H1 (cell line): ENCODE data around the gene HLA-DRB1. TPM values are rescaled to one million over a fixed set of nuclear protein-coding genes. Genes with fewer than 3 reads are reported as not detected.

Experiments used
- CTCF ChIA-PET: fragments of 300-600 bp; sonication (Branson Sonifier 250); formaldehyde crosslinking; loops from one replicate; lab custom pipeline; 2021; ENCODE audit not compliant: partially characterized antibody; lab: Charles Lee
- POLR2A ChIA-PET: fragments of 300-600 bp; sonication (Branson Sonifier 250); formaldehyde crosslinking; loops from one replicate; lab custom pipeline; 2021; ENCODE audit warnings: inconsistent platforms; ENCODE audit not compliant: partially characterized antibody; lab: Charles Lee
- DNase-seq, 2 experiments: peaks; one replicate each; pipeline versions ENCODE4 v3.0.0 to v3.0.0-alpha.2; 2010 to 2022; ENCODE audit warnings: low spot score in 2 of 2, low read depth in 1 of 2, mixed read lengths in 1 of 2
- FAIRE-seq: peaks from 2 replicates; lab custom pipeline; 2011; peaks lifted over from hg19 to GRCh38; lab: Jason Lieb, UNC
- H2AFZ ChIP-seq: 2 replicates; pipeline ENCODE4 v1.8.1; 2012; ENCODE audit warnings: low read length, inconsistent platforms
- H2AK5ac ChIP-seq: 2 replicates; pipeline ENCODE4 v1.6.1; 2013; ENCODE audit warnings: low read depth, low read length
- H2BK120ac ChIP-seq: replicated peaks from 2 replicates; pipeline ENCODE3; 2013; ENCODE audit warnings: low read depth, low read length, inconsistent platforms
- H2BK12ac ChIP-seq: 2 replicates; pipeline ENCODE4 v1.6.1; 2013; ENCODE audit warnings: low read depth, low read length
- H2BK15ac ChIP-seq: 2 replicates; pipeline ENCODE4 v1.6.1; 2013; ENCODE audit warnings: low read length
- H2BK20ac ChIP-seq: 2 replicates; pipeline ENCODE4 v1.6.1; 2013; ENCODE audit warnings: low read length
- H2BK5ac ChIP-seq: 2 replicates; pipeline ENCODE4 v1.6.1; 2013; ENCODE audit warnings: low read depth, low read length
- H3K14ac ChIP-seq: 2 replicates; pipeline ENCODE4 v1.6.1; 2013; ENCODE audit warnings: inconsistent platforms; ENCODE audit not compliant: insufficient read length
- H3K18ac ChIP-seq: 2 replicates; pipeline ENCODE4 v1.6.1; 2013; ENCODE audit warnings: low read length; ENCODE audit errors: extremely low read depth
- H3K23ac ChIP-seq: 2 replicates; pipeline ENCODE4 v1.6.1; 2013; ENCODE audit warnings: inconsistent platforms; ENCODE audit not compliant: insufficient read length
- H3K23me2 ChIP-seq: 2 replicates; pipeline ENCODE4 v1.6.1; 2013; ENCODE audit warnings: low read depth, low read length
- H3K27ac ChIP-seq: 2 replicates; pipeline ENCODE4 v1.6.1; 2011; ENCODE audit warnings: low read depth, low read length, inconsistent platforms
- H3K27me3 ChIP-seq, 4 experiments: replicated peaks in 1 of 4; 1 replicate in 1 of 4; 2 replicates in 3 of 4; pipeline versions ENCODE4 v1.6.1 to v1.8.1; 2011 to 2013; ENCODE audit warnings: low read length in 3 of 4, mild to moderate bottlenecking in 3 of 4, inconsistent platforms in 2 of 4, mixed read lengths in 2 of 4, moderate library complexity in 1 of 4; ENCODE audit not compliant: control insufficient read depth in 3 of 4, insufficient read depth in 3 of 4; ENCODE audit errors: extremely low read depth in 1 of 4
- H3K36me3 ChIP-seq, 4 experiments: 2 replicates each; pipeline versions ENCODE4 v1.6.1 to v1.8.1; 2011 to 2013; ENCODE audit warnings: mild to moderate bottlenecking in 4 of 4, low read length in 3 of 4, moderate library complexity in 2 of 4, control low read depth in 1 of 4, inconsistent platforms in 1 of 4; ENCODE audit not compliant: insufficient read depth in 4 of 4, control insufficient read depth in 2 of 4
- H3K4ac ChIP-seq: replicated peaks from 2 replicates; pipeline ENCODE3; 2013; ENCODE audit warnings: low read length, low read depth, mixed read lengths, inconsistent platforms; ENCODE audit not compliant: insufficient read length
- H3K4me1 ChIP-seq, 4 experiments: replicated peaks in 1 of 4; 1 replicate in 1 of 4; 2 replicates in 3 of 4; pipeline versions ENCODE4 v1.6.1 to v1.8.1; 2011 to 2013; ENCODE audit warnings: low read length in 3 of 4, inconsistent platforms in 2 of 4, mixed read lengths in 1 of 4; ENCODE audit not compliant: insufficient read depth in 4 of 4, control insufficient read depth in 3 of 4
- H3K4me2 ChIP-seq, 2 experiments: 2 replicates each; pipeline versions ENCODE4 v1.6.1 to v1.8.1; 2011 to 2013; ENCODE audit warnings: low read depth in 2 of 2, low read length in 2 of 2, control low read depth in 1 of 2, inconsistent platforms in 1 of 2, mild to moderate bottlenecking in 1 of 2; ENCODE audit not compliant: insufficient read depth in 1 of 2
- H3K4me3 ChIP-seq, 4 experiments: fragments of 200-600, 300-600 bp in 1 of 4; sonication (generic), shearing (Covaris generic), sonication (Bioruptor Twin) in 1 of 4; 2 replicates each; pipeline versions ENCODE4 v1.5.1 to v1.8.1; 2011 to 2016; ENCODE audit warnings: low read length in 4 of 4, low read depth in 3 of 4, control low read depth in 2 of 4, inconsistent platforms in 2 of 4, mild to moderate bottlenecking in 2 of 4, mixed read lengths in 1 of 4, moderate library complexity in 1 of 4; ENCODE audit not compliant: insufficient read depth in 2 of 4; ENCODE audit errors: extremely low read depth in 1 of 4
- H3K56ac ChIP-seq: replicated peaks from 2 replicates; pipeline ENCODE3; 2013; ENCODE audit warnings: low read depth, mild to moderate bottlenecking, mixed read lengths, low read length, inconsistent platforms; ENCODE audit not compliant: insufficient read length
- H3K79me1 ChIP-seq: 2 replicates; pipeline ENCODE4 v1.6.1; 2013; ENCODE audit warnings: low read depth, low read length, control low read depth
- H3K79me2 ChIP-seq, 2 experiments: 2 replicates each; pipeline versions ENCODE4 v1.6.1 to v1.8.1; 2012 to 2013; ENCODE audit warnings: low read length in 2 of 2, mild to moderate bottlenecking in 2 of 2, inconsistent platforms in 1 of 2; ENCODE audit not compliant: insufficient read depth in 2 of 2, control insufficient read depth in 1 of 2
- H3K9ac ChIP-seq, 4 experiments: replicated peaks in 1 of 4; 1 replicate in 1 of 4; 2 replicates in 3 of 4; pipeline versions ENCODE4 v1.6.1 to v1.8.1; 2011 to 2013; ENCODE audit warnings: low read depth in 3 of 4, low read length in 3 of 4, control low read depth in 2 of 4, mild to moderate bottlenecking in 2 of 4, moderate library complexity in 2 of 4, inconsistent platforms in 1 of 4; ENCODE audit errors: extremely low read depth in 1 of 4
- H3K9me3 ChIP-seq, 2 experiments: 2 replicates each; pipeline versions ENCODE4 v1.6.1 to v1.8.1; 2012 to 2013; ENCODE audit warnings: mild to moderate bottlenecking in 2 of 2, moderate library complexity in 2 of 2, control low read depth in 1 of 2, inconsistent platforms in 1 of 2, low read depth in 1 of 2, low read length in 1 of 2, mixed read lengths in 1 of 2; ENCODE audit not compliant: insufficient read depth in 2 of 2
- H4K20me1 ChIP-seq, 2 experiments: replicated peaks in 1 of 2; 2 replicates each; pipeline versions ENCODE3 to v1.8.1; 2011 to 2013; ENCODE audit warnings: inconsistent platforms in 2 of 2, low read length in 2 of 2, mild to moderate bottlenecking in 1 of 2; ENCODE audit not compliant: insufficient read depth in 2 of 2, control insufficient read depth in 1 of 2
- H4K5ac ChIP-seq: 2 replicates; pipeline ENCODE4 v1.6.1; 2013; ENCODE audit warnings: low read length, low read depth, mixed read lengths, inconsistent platforms; ENCODE audit not compliant: insufficient read length
- H4K8ac ChIP-seq: 2 replicates; pipeline ENCODE4 v1.8.0; 2013; ENCODE audit warnings: mild to moderate bottlenecking, moderate library complexity, low read length, inconsistent platforms; ENCODE audit not compliant: insufficient read depth; ENCODE audit errors: extremely low read depth
- H4K91ac ChIP-seq: replicated peaks from 2 replicates; pipeline ENCODE3; 2013; ENCODE audit warnings: low read length, mixed read lengths, inconsistent platforms; ENCODE audit not compliant: insufficient read length
- CHD2 ChIP-seq: IDR thresholded peaks from 2 replicates; pipeline ENCODE4 v1.6.1; 2012; ENCODE audit warnings: low read length, improper control_type of control experiment
- JUND ChIP-seq: IDR thresholded peaks from 2 replicates; pipeline ENCODE4 v1.6.1; 2011; ENCODE audit warnings: mild to moderate bottlenecking, improper control_type of control experiment, low read length
- SRF ChIP-seq: IDR thresholded peaks from 2 replicates; pipeline ENCODE4 v1.6.1; 2011; ENCODE audit warnings: mild to moderate bottlenecking, low read depth, low read length, moderate library complexity
- SUZ12 ChIP-seq: fragments of 200-600 bp; sonication (generic); IDR thresholded peaks from 2 replicates; pipeline ENCODE4 v1.6.1; 2012; ENCODE audit warnings: mild to moderate bottlenecking, inconsistent platforms, low read length, moderate library complexity, mixed read lengths
- TBP ChIP-seq: IDR thresholded peaks from 2 replicates; pipeline ENCODE4 v1.6.1; 2011; ENCODE audit warnings: low read depth, low read length, improper control_type of control experiment
- WGBS, 2 experiments: shearing (Covaris generic) in 1 of 2; methylation state at CpG; one replicate each; pipeline versions ENCODE4 v1.1.6 to v1.1.7; 2013 to 2015; ENCODE audit warnings: low lambda C conversion rate in 2 of 2, mixed read lengths in 2 of 2, inconsistent platforms in 1 of 2, low coverage in 1 of 2, missing lambda C conversion rate in 1 of 2; ENCODE audit not compliant: insufficient replicate concordance in 2 of 2, insufficient coverage in 1 of 2, insufficient read length in 1 of 2; ENCODE audit errors: extremely low coverage in 1 of 2, missing lambda C conversion rate in 1 of 2; 5-methylcytosine and 5-hydroxymethylcytosine counted together
- polyA plus RNA-seq, 7 experiments: library from polyadenylated mRNA; depleted of rRNA in 3 of 7; stranded (reverse) in 5 of 7; unstranded in 2 of 7; fragments of >200 nt in 5 of 7; fragments of 200-250 nt in 2 of 7; gene quantifications; 1 replicate in 5 of 7; 2 replicates in 1 of 7; 4 replicates in 1 of 7; pipeline versions ENCODE4 v1.2.1 to v1.2.3, GENCODE V29; 2011 to 2013; ENCODE audit warnings: missing spikeins in 2 of 7, mixed read lengths in 2 of 7
- total RNA-seq: library from RNA; stranded (reverse); fragmentation: NEBNext Ultra II Directional; extraction: Animal tissue kit (Norgen Biotek cat#: 25700); gene quantifications from 2 replicates; pipeline ENCODE4 v1.2.1, GENCODE V29; 2021
- TF ChIP-seq, protein P1 (sequence below): IDR thresholded peaks from 2 replicates; pipeline ENCODE4 v1.6.1; 2011; ENCODE audit warnings: low read depth, mild to moderate bottlenecking, low read length; ENCODE audit not compliant: insufficient read depth

Gene HLA-DRB1
- total and polyA plus RNA-seq, 2 of the 8 experiments (the other 6 are each of a cell fraction or from before 2014, with no cell fraction given): 6.7 to 7.5 TPM

DNA sequence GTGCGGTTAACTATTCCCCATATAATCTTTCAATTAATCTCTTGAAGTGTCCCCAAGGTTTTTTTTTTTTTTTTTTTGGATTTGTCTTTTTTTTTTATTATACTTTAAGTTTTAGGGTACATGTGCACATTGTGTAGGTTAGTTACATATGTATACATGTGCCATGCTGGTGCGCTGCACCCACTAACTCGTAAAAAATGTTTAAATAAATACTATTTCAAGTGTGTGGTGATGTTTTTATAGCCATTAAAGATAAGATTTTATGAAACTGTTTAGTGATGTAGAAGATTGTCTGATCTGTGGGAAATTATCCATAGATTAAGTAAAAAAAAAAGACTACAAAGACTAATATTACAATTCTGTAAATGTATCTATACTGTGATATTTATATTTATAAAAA, 34.9 kb upstream of the HLA-DRB1 start:
- no peaks in the 10 kb centered on the region for H3K36me3 ChIP-seq
- H3K4me2 ChIP-seq: no peak overlapping the region

More for the DNA sequence above, 34.9 kb upstream of the HLA-DRB1 start:
- Histone ChIP-seq H3K23me2 (no peaks in the 10 kb centered on the region), H4K91ac (no peak overlapping the region), H3K4me1 (no peaks in the 10 kb centered on the region), H2AK5ac (no peak overlapping the region), H2BK12ac (no peak overlapping the region), H4K5ac (no peak overlapping the region), H3K23ac (no peak overlapping the region), H3K27ac (no peak overlapping the region), H4K20me1 (no peaks in the 10 kb centered on the region), H3K9me3 (no peaks in the 10 kb centered on the region), H2BK15ac (no peak overlapping the region), H2BK120ac (no peak overlapping the region), H3K18ac (no peak overlapping the region), H3K56ac (no peak overlapping the region), H4K8ac (no peak overlapping the region), H3K4ac (no peak overlapping the region), H3K79me2 (no peaks in the 10 kb centered on the region), H3K79me1 (no peaks in the 10 kb centered on the region), H2BK20ac (no peak overlapping the region), H3K27me3 (no peaks in the 10 kb centered on the region), H2AFZ (no peak overlapping the region), H3K4me3 (no peak overlapping the region), H2BK5ac (no peak overlapping the region), H3K14ac (no peak overlapping the region), H3K9ac (no peak overlapping the region)
- WGBS, 2 experiments: 0% methylated on average over 1 of the region's 3 CpGs; no CpG with 5 or more reads in 1 of the 2 experiments
- ChIA-PET CTCF (no interaction called here), POLR2A (no interaction called here)
- TF ChIP-seq CHD2: no peak
- no peak for TF ChIP-seq SRF
- TF ChIP-seq, protein P1, sequence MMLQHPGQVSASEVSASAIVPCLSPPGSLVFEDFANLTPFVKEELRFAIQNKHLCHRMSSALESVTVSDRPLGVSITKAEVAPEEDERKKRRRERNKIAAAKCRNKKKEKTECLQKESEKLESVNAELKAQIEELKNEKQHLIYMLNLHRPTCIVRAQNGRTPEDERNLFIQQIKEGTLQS: no peak
- TF ChIP-seq JUND: no peak
- no peak for TF ChIP-seq SUZ12
- no peak for TF ChIP-seq TBP
- DNase-seq: no peak
- FAIRE-seq: no peak
